HuH-7.5 (cell line): Measurements from ENCODE around the gene CTBS.
"Not testable (repeated sequence)": the region's sequence is repeated elsewhere in the genome, so short reads cannot be mapped to it uniquely, and the experiment has no call there.

Experiments
- DNase-seq: peaks from one replicate; pipeline ENCODE4 v3.0.0; 2011; ENCODE audit warnings: low spot score

Gene CTBS

DNA sequence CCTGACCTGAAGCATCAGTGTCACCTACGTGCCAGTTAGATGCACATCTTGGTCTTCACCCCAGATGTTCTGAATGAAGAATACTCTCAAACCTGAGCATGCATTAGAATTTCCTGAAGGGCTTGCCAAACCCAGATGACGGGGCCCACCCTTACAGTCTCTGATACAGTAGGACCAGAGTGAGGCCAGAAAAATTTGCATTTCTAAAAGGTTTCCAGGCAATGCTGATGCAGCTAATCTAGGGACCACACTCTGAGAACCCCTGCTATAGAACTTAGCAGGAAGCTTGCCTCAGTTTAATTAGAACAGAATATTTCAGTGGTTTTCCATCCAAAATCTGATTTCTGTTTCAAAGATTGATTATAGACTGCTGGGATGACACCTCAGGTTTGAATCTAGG is 9.9 kb upstream of the CTBS start:
- no peak for DNase-seq

DNA sequence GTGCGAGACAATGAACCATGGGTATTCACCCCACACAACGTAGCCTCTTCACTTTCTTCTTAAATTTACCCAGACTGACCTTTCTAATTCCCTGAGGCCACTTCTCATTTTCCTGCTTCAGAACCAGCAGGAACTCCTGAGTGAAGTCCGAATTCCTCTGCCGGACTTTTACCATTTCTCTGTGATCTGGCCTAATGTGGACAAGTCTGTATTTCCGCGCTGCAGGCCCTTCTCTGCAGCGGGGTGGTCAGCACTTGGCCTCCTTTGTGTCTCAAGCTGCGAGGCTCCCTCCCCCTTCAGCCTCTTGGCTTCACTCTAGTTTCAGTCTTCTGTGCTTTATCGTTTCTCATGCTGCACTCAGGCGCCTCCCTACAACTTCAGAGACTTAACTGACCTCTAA is 9.4 kb upstream of the CTBS start:
- no peak for DNase-seq

DNA sequence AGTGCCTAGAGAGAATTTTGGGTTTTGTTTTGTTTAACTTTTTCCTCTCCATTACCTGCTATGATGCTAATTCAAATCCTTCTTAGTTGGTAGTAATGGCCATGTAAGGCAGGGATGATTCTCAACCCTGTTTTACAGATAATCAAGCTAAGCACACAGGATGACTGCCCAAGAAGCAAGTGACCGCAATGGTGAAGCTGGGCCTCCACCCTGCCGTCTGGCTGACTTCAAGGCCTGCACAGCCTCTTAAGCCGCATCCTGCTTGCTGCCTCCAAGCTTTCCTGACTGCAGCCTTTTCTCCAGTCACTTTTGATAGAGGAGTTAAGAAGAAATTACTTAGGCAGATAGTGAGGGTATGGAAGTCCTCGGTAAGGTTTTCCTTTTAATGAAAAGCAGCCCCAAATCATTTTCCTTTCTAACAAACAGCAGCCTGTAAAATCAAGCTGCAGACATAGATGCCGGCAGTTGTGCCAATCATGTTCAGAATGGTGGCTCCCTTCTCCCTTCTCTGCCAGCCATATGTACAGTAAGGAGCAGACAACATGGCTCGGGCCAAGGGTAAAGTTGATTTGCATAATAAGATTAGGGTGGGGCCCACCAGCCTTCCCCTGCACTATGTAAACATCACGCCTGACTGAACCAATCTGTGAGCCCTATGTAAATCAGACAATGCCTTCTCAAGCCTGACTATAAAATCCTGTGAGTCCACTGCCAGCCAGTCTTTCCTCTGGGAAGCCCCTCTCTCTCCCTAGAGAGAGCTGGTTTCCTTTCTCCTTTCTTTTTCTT is 8.8 kb upstream of the CTBS start:
- no peak for DNase-seq

DNA sequence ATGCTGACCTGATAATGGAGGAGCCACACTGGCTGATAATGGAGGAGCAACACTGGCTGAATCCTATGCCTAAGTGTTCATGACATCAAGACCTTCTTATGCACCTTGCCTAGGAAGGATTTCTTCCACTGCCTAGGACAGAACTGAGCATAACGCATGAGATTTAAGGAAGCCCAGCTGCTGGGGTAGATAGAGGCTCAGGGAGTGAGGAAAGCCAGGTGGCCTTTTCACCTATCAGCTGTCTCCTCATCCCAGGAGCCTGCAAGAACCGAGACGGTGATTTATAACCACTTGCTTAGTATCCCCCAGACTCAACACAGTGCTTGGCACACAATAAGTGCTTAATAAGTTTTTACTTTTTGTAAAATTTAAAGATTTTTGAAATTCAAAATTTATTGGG is 7.4 kb upstream of the CTBS start:
- DNase-seq, result no peak

DNA sequence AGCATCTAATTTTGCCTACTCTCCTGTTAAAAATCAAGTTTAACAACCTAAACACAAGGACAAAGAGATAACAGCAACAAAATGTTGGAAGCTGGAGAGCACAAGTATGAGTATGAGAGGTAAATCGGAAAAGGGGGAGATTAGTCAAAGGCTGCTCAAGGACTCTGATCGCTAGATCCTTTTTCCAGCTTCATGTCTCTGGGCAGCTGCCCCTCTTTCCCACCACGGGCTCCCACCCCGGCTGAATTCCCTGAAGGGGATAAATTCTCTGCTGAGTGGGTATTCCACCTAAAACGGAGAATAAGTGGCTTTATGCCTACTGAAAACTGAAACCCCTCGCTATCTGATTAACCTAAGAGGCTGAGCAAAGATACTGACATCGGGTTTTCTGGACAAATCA is 696 bp upstream of the CTBS start:
- DNase-seq, result no peak

DNA sequence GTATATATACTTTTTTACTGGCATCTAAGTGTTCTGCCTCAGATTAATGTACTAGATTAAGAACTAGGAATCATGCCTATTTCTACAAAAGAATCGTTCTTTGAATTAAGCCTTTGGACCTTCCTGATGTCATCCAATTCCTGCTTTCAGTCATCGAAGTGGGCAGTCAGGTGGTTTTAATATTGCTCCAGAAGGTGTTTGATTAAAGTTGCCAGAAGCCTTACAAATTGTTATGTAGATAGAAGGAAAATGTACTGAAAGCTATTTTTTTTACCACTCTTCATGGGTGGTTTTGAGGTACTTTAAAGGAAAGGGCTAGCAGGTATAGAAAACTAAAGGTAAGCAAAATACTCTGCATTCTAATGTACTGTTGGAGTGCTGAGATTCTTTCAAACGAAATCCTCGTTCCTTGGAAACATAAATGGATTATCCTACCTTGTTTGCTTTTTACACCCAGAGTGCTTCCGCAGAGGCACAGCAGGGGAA is 716 bp downstream of the CTBS start:
- DNase-seq, result no peak

DNA sequence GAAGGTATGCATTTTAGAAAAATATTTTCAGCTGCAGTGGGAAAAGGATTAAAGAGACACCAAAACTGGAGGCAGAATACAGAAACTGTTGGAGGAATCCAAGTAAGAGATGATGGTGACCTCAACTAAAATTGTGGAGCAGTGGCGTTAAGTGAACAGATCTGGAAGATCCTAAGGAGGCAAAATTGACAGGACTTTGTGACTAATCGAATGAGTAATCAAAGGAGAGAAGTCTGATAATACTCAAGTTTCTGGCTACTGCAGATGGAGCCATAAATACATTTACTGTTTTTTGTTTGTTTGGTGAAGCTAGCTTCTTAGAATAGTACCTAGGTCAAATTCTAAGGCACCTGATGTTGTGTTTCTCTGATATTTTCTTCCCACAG is 3.1 kb downstream of the CTBS start:
- no peak for DNase-seq

DNA sequence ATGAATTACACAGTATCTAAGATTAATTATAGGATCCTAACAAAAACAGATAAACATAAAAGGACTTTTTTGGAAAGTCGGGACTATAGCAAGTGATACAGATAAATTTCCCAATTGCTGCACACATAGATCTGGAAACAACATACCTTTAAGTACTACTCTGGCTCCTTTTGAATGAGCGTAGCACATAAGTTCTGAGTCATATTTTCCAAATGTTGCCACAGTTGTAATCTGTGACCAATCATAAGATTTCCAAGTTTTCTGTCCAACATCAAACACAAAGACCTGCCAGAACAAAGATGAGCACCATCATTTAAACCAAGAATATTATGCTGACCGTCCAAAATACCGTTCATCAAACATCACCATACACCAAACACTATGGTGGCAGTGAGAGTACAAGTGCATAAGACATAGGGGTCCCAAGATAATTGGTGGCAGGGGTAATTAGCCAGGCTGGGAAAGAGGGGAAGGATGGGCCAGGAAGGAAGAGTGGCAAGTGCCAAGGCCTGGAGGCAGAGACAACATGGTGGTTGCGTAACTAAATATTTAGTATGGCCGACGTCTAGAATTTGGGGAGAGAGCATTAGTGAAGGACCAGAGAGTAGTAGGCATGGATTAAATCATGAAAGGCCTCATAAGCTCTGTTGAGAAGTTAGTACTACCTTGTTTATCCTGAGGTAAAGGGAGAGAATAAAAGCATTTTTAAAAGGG is 3.6 kb downstream of the CTBS start:
- no peak for DNase-seq

DNA sequence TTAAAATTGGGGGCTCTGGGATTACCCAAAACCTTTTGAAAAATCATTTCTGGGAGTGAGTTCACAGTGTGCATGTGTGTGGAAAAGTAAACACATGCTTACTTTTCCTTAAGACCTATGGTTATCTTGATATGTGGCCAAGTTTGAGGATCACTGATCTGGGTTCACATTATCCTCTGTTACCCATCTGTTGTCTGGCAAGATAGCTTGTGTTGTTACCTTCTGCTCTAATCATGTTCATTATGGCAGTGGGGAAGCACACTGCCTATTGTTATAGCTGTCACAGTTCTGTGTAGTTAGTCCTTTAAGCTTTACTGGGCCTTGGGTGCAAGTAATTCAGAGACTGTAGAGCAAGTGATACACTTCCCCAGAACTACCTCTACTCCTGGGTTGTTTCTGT is 5.0 kb downstream of the CTBS start:
- DNase-seq, result no peak

DNA sequence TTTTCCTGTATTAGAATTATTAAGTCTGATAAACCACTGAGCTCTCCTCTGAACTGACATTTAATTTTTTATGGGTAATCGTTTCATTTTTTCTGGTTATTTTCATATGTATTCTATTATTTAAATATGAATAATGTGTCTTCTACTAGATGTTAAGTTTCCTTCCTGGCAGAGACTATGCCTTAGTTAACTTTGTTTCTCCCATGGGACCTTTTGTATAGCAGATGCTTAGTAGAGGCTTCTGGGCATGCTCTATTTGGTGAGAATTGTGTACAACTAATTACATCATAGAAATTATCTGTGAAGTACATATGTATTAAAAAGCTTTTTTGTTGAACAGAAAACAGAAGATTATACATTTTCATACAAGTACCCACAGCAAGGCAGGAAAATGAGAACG is 23.4 kb downstream of the CTBS start:
- DNase-seq, result no peak

DNA sequence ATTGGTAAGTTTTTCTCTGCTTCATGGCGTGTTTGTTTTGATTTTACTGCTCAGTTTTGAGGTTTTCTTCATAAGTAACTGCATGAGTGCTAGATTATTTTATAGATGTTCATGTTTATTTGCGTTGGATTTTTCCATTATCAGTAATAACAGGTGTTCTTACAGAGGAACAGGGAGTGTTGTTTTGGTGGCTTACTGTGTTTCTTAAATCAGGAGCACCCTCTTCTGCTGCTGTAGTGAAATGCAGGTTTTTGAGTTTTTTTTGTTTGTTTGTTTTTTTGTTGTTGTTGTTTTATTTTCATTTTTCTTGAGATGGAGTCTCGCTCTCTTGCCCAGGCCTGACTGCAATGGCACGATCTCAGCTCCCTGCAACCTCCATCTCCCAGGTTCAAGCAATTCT is 32.6 kb downstream of the CTBS start:
- no peak for DNase-seq

DNA sequence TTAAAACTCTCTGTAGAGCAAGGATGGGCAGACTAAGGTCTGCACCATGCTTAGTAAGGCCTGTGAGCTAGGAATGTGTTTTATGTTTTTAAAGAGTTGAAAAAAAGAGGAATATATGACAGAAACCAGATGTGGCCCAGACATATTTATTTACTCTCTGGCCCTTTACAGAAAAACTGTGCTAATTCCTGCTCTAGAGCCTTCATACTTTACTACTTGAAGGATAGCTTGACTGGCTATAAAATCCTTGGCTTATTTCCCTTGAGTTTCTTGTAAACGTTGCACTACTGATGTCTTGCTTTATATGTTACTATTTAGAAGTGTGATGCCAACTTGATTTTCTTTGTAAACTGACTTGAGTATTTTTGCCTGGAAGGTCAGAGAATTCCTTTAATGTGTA is 33.5 kb downstream of the CTBS start:
- DNase-seq, result no peak

DNA sequence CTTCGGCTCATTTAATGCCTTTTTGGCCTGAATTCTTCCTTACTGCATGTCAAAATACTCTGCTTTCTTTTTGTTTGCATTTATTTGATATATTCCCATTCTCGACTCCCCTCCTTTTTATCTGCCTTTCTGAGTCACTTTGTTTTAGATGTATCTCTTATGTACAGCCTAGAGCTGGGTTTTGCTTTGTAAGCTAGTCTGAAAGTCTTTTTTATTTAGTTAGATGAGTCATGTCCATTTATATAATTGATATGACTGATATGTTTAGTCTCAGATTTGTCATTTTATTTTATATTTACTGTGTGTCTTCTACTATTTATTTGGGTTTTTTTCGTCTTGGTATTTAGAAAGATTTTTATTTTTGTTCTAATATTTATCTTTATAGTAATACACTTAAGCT is 34.3 kb downstream of the CTBS start:
- no peak for DNase-seq

DNA sequence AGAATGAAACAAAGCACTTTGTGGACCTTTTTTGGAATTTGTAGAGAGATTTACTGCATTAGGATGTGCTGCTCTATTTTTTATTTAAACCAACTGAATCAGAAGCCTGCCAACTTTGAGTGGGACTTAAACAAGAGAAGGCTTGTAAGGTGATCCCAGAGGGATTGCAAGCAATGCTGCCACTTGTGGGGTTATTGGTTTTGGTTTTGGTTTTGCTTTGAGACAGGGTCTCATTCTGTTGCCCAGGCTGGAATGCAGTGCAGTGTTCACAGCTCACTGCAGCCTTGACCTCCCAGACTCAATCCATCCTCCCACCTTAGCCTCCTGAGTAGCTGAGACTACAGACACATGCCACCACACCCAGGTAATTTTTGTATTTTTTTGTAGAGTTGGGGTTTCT is 35.6 kb downstream of the CTBS start:
- DNase-seq, result no peak

DNA sequence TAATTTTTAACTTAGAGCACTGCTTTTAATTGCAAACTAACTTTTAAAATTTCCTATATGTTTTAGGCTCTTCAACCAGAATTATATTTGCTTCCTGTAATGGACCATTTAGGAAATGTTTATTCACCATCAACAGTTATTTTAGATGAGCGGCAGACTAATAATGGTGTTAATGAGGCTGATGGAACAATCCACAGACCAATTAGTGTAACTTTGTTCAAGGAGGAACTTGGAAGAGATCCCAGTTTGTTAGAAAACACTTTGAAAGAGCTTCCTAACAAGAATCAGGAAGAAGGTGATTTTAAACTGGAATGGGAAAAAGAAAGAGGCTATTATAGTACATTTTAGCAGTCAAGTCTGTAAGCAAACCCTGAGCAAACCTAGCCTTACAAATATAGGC is 48.5 kb downstream of the CTBS start:
- DNase-seq, result no peak

DNA sequence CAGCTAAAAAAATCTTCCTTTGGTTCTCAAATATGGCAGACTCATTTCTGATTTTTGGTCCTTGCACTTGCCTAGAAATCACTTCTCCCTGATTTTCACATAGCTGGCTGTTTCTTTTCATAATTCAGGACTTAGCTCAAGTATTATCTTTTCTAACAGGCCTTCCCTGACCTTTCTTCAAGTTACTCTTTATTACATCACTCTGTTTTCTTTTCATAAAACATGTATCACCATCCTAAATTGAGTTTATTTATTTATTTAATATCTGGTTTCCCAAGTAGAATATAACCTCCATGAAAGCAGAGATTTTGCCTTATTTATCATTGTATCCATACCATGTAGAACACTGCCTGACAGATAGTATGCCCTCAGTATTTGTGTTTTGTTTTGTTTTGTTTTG is 49.6 kb downstream of the CTBS start:
- no peak for DNase-seq

DNA sequence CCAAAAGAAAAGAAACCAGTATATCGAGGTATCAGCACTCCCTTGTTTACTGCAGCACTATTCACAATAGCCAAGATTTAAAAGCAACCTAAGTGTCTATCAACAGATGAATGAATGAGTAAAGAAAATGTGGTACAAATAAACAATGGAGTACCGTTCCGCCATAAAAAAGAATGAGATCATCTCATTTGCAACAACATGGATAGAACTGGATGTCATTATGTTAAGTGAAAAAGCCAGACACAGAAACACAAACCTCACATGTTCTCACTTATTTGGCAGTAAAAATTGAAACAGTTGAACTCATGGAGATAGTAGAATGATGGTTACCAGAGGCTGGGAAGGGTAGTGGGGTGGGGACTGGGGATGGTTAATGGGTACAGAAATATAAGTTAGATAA is 63.6 kb downstream of the CTBS start:
- no peak for DNase-seq

DNA sequence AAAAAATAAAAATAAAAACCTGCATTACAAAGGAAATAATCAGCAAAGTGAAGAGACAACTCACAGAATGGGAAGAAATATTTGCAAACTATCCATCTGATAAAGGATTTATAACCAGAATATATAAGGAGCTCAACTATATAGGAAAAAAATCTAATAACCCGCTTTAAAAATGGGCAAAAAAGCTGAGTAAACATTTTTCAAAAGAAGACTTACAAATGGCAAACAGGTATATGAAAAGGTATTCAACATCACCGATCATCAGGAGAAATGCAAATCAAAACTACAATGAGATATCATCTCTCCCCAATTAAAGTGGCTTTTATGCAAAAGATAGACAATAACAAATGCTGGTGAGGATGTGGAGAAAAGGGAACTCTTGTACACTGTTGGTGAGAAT is 64.1 kb downstream of the CTBS start:
- no peak for DNase-seq

DNA sequence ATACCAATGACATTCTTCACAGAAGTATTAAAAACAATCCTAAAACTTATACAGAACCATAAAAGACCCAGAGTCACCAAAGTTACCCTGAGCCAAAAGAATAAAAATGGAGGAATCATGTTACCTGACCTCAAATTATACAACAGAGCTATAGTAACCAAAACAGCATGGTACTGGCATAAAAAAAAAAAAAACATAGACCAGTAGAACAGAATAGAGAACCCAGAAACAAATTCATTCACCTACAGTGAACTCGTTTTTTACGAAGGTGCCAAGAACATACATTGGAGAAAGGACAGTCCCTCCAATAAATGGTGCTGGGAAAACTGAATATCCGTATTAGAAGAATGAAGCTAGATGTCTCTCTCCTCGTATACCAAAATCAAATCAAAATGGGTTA is 65.2 kb downstream of the CTBS start:
- DNase-seq, result no peak

DNA sequence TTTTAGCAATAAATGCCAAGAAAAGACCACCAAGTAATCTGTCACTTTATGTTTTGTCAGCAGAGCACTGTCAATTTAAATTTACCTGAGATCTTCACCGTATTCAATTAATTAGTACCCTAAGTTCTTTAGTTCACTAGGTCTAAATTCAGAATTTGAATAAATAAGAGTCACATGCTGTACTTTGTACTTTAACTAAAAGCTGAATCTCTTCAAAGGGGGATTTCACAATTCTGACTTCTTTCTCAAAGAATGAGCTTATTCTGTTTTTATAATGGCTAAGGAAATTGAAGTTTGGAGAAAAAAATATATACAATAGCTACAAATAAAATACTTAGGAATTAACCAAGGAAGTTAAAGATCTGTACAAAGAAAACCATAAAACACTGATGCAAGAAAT is 65.7 kb downstream of the CTBS start:
- no peak for DNase-seq

DNA sequence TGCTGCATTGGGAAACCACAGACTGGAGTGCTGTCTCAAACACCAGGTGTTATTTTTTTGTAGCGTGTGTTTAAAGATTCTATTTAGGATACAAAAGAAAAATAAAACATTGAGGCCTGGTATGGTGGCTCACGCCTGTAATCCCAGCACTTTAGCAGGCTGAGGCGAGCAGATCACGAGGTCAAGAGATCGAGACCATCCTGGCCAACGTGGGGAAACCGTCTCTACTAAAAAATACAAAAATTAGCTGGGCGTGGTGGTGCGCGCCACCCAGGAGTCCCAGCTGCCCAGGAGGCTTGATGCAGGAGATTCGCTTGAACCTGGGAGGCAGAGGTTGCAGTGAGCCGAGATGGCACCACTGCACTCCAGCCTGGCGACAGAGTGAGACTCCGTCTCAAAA is 66.4 kb downstream of the CTBS start:
- not testable (repeated sequence) for DNase-seq

DNA sequence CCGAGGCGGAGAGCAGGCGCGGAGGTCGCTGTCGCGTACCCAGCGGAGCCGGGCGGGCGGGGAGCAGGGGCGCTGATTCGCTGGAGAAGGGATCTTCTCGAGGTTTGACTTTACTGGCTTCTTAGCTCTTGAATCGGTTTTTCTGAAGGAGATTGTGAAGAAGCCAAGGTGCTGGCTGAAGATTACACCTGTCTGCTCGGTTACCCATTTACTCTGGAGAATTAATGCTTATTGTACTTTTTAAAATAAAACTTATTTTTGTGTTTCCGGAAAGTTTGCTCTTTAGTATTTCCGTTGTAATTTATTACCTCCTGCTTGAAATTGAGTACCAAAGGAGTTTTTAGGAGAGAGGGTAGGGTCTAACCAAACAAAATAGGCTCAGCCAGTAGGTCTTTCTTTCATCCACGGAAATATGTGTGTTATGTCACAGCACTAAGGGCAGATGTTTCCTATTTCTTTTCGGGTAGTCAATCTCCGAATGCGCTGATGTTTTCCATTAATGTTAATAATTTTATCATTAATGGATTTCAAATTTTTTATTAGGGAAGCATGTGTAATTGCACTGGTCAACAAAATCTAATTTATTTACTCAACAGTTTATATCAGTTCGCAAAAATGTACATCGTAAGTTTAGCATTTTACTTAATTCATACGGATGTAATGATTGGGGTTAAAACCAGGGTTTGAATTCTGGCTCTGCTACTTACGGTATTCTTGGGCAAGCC is 67.3 kb downstream of the CTBS start:
- DNase-seq, result no peak
